Fibroblast of skin of left biceps (primary cell): ENCODE data around the gene MARCO.
"Not testable (repeated sequence)": the region's sequence is repeated elsewhere in the genome, so short reads cannot be mapped to it uniquely, and the experiment has no call there.

Source experiments
- DNase-seq, 2 experiments: peaks; one replicate each; pipeline ENCODE4 v3.0.0-alpha.2; 2013; ENCODE audit warnings: low read depth in 2 of 2

MARCO gene

GRCh38 chr2:118974103-118974993, 32.4 kb downstream of the MARCO start:
- peak; percentile 3 to 9 for DNase-seq

GRCh38 chr2:118975133-118975532, 33.1 kb downstream of the MARCO start:
- no peak for DNase-seq

- no peak for DNase-seq
These were observed 36.1 kb downstream of the MARCO start for GRCh38 chr2:118978064-118978463.

GRCh38 chr2:118979152-118979861, 37.3 kb downstream of the MARCO start:
- DNase-seq = no peak

- DNase-seq = no peak
These were observed 38.0 kb downstream of the MARCO start for GRCh38 chr2:118980022-118980421.

- DNase-seq = no peak
These were observed 38.6 kb downstream of the MARCO start for GRCh38 chr2:118980573-118980972.

GRCh38 chr2:118981632-118982031, 39.6 kb downstream of the MARCO start:
- no peak for DNase-seq

GRCh38 chr2:118982039-118982438, 40.0 kb downstream of the MARCO start:
- DNase-seq = no peak

- no peak for DNase-seq
These were observed 41.1 kb downstream of the MARCO start for GRCh38 chr2:118983133-118983532.

- no peak for DNase-seq
These were observed 41.9 kb downstream of the MARCO start for GRCh38 chr2:118983915-118984314.

- no peak for DNase-seq
These were observed 44.7 kb downstream of the MARCO start for GRCh38 chr2:118986738-118987137.

- no peak for DNase-seq
These were observed 45.9 kb downstream of the MARCO start for GRCh38 chr2:118987886-118988285.

GRCh38 chr2:118988706-118989105, 46.7 kb downstream of the MARCO start:
- DNase-seq = no peak

- DNase-seq = no peak
These were observed 47.5 kb downstream of the MARCO start for GRCh38 chr2:118989481-118989880.

GRCh38 chr2:118990757-118991545, 49.0 kb downstream of the MARCO start:
- no peak for DNase-seq

- no peak for DNase-seq
These were observed 49.6 kb downstream of the MARCO start for GRCh38 chr2:118991554-118991953.

GRCh38 chr2:118992740-118993391, 50.9 kb downstream of the MARCO start:
- DNase-seq = no peak

- DNase-seq = no peak
These were observed 51.4 kb downstream of the MARCO start for GRCh38 chr2:118993392-118993752.

GRCh38 chr2:118994172-118994700, 52.2 kb downstream of the MARCO start:
- DNase-seq = no peak

GRCh38 chr2:118994778-118995177, 52.8 kb downstream of the MARCO start:
- DNase-seq = no peak

- DNase-seq = not testable (repeated sequence)
These were observed 61.9 kb downstream of the MARCO start for GRCh38 chr2:119003856-119004255.
